B cell (primary cell): ENCODE data around the gene KCNJ6. TPM values are rescaled to one million over a fixed set of nuclear protein-coding genes. Genes with fewer than 3 reads are reported as not detected.

Experiments
- ATAC-seq: fragments of 200-7000 bp; cut with Tn5 transposase; one replicate; pipeline ENCODE4 v1.10.0; 2021; ENCODE audit warnings: low read depth, mild to moderate bottlenecking, moderate number of reproducible peaks, moderate library complexity
- CTCF ChIA-PET: fragments of 350-600 bp; sonication (Branson Sonifier 250); formaldehyde crosslinking; loops from one replicate; lab custom pipeline; 2021; ENCODE audit warnings: antibody characterized with exemption, inconsistent platforms; lab: Charles Lee
- POLR2A ChIA-PET: fragments of 350-600 bp; sonication (Branson Sonifier 250); formaldehyde crosslinking; loops from one replicate; lab custom pipeline; 2021; ENCODE audit warnings: antibody characterized with exemption; lab: Charles Lee
- DNase-seq: peaks from one replicate; pipeline ENCODE4 v3.0.0; 2013
- H2AFZ ChIP-seq: 2 replicates; pipeline ENCODE4 v1.6.1; 2012; ENCODE audit warnings: mild to moderate bottlenecking, low read depth, low read length; ENCODE audit not compliant: insufficient read depth, poor library complexity, severe bottlenecking
- H3K27ac ChIP-seq, 2 donors: 1 replicate in 1 of 2; 2 replicates in 1 of 2; pipeline ENCODE4 v1.5.1; 2012 to 2013; ENCODE audit warnings: low read length in 2 of 2, mild to moderate bottlenecking in 2 of 2, moderate library complexity in 1 of 2
- H3K27me3 ChIP-seq, 4 experiments: fragments of 200-600 bp in 1 of 4; sonication (generic) in 1 of 4; replicated peaks in 1 of 4; 1 replicate in 2 of 4; 2 replicates in 2 of 4; pipeline versions ENCODE4 v1.6.1 to v1.7.0; 2013 to 2016; ENCODE audit warnings: low read length in 3 of 4, mild to moderate bottlenecking in 2 of 4, mixed read lengths in 1 of 4, moderate library complexity in 1 of 4; ENCODE audit not compliant: insufficient read depth in 4 of 4, control insufficient read depth in 3 of 4; ENCODE audit errors: control extremely low read depth in 1 of 4
- H3K36me3 ChIP-seq, 2 experiments: replicated peaks in 1 of 2; 1 replicate in 1 of 2; 2 replicates in 1 of 2; pipeline versions ENCODE4 v1.6.1 to v1.7.1; 2013; ENCODE audit warnings: low read length in 1 of 2; ENCODE audit not compliant: insufficient read depth in 2 of 2, control insufficient read depth in 1 of 2; ENCODE audit errors: control extremely low read depth in 1 of 2, extremely low read depth in 1 of 2
- H3K4me1 ChIP-seq, 2 donors: fragments of 200-600 bp in 1 of 2; sonication (generic) in 1 of 2; 1 replicate in 1 of 2; 2 replicates in 1 of 2; pipeline versions ENCODE4 v1.5.1 to v1.6.1; 2013 to 2017; ENCODE audit warnings: low read length in 2 of 2; ENCODE audit not compliant: control insufficient read depth in 2 of 2, insufficient read depth in 2 of 2
- H3K4me2 ChIP-seq: replicated peaks from 2 replicates; pipeline ENCODE3; 2012; ENCODE audit warnings: mild to moderate bottlenecking, low read depth, low read length; ENCODE audit not compliant: poor library complexity, severe bottlenecking
- H3K4me3 ChIP-seq, 5 experiments: fragments of 200-600 bp in 1 of 5; sonication (generic) in 1 of 5; 1 replicate in 3 of 5; 2 replicates in 2 of 5; pipeline versions ENCODE4 v1.5.1 to v1.7.0; 2011 to 2016; ENCODE audit warnings: low read length in 4 of 5, mild to moderate bottlenecking in 4 of 5, low read depth in 2 of 5, control low read depth in 1 of 5, moderate library complexity in 1 of 5; ENCODE audit not compliant: insufficient read depth in 1 of 5; ENCODE audit errors: control extremely low read depth in 1 of 5, extremely low read depth in 1 of 5
- H3K79me2 ChIP-seq: fragments of 200-600 bp; sonication (generic); one replicate; pipeline ENCODE4 v1.6.0; 2016; ENCODE audit warnings: low read length; ENCODE audit not compliant: control insufficient read depth, insufficient read depth
- H3K9ac ChIP-seq: fragments of 200-600 bp; sonication (generic); 2 replicates; pipeline ENCODE4 v1.6.1; 2017; ENCODE audit warnings: mild to moderate bottlenecking, low read length, moderate library complexity
- H3K9me3 ChIP-seq, 3 donors: one replicate each; pipeline versions ENCODE4 v1.6.1 to v1.7.1; 2013; ENCODE audit warnings: low read length in 2 of 3; ENCODE audit not compliant: control insufficient read depth in 2 of 3, insufficient read depth in 1 of 3; ENCODE audit errors: control extremely low read depth in 1 of 3
- H4K20me1 ChIP-seq: 2 replicates; pipeline ENCODE4 v1.6.0; 2012; ENCODE audit warnings: mild to moderate bottlenecking, low read length; ENCODE audit not compliant: insufficient read depth, control insufficient read depth, poor library complexity, severe bottlenecking
- H3K27ac Mint-ChIP-seq: one replicate; pipeline ENCODE4 v1.8.0; 2021; ENCODE audit warnings: mixed read lengths
- H3K27me3 Mint-ChIP-seq: one replicate; pipeline ENCODE4 v1.8.0; 2021; ENCODE audit warnings: mixed read lengths
- H3K4me1 Mint-ChIP-seq: one replicate; pipeline ENCODE4 v1.8.0; 2021; ENCODE audit warnings: mixed read lengths
- H3K4me3 Mint-ChIP-seq: one replicate; pipeline ENCODE4 v1.8.0; 2021; ENCODE audit warnings: mixed read lengths
- H3K9me3 Mint-ChIP-seq: one replicate; pipeline ENCODE4 v1.8.0; 2022; ENCODE audit warnings: mixed read lengths; ENCODE audit not compliant: insufficient read depth
- CTCF ChIP-seq: fragments of 200-600 bp; IDR thresholded peaks from one replicate; pipeline ENCODE4 v1.8.0; 2022; ENCODE audit warnings: antibody characterized with exemption, mild to moderate bottlenecking
- EZH2 ChIP-seq: IDR thresholded peaks from 2 replicates; pipeline ENCODE4 v1.6.1; 2012; ENCODE audit warnings: borderline replicate concordance, low read depth, mild to moderate bottlenecking, moderate library complexity, low read length; ENCODE audit not compliant: insufficient read depth, poor library complexity, severe bottlenecking
- WGBS: methylation state at CpG from one replicate; pipeline ENCODE4 v1.1.5; 2013; ENCODE audit warnings: missing lambda C conversion rate; ENCODE audit not compliant: insufficient coverage; 5-methylcytosine and 5-hydroxymethylcytosine counted together
- intact Hi-C: fragments of 100-400 bp; cut with micrococcal nuclease; formaldehyde crosslinking; loops from one replicate; pipeline ENCODE4 v1.10.0; 2022
- polyA plus RNA-seq: library from polyadenylated mRNA; depleted of rRNA; stranded (reverse); fragments of >200 nt; gene quantifications from 2 replicates; pipeline ENCODE4 v1.2.3, GENCODE V29; 2012
- total RNA-seq, 2 donors: library from RNA; stranded (reverse); fragments of 120-200 nt in 1 of 2; gene quantifications; 1 replicate in 1 of 2; 2 replicates in 1 of 2; pipeline versions ENCODE4 v1.2.3 to v1.2.4, GENCODE V29; 2013 to 2022

KCNJ6 gene
- total and polyA plus RNA-seq, 2 donors (not counting 1 experiment from before 2014, with no cell fraction given): not detected

GRCh38 chr21:37770461-37770860 lies 145.8 kb downstream of the KCNJ6 start:
- Histone ChIP-seq H3K79me2 (no peaks in the 10 kb centered on the region), H3K27ac (no peak overlapping the region), H3K27me3 (no peaks in the 10 kb centered on the region), H3K36me3 (no peaks in the 10 kb centered on the region), H3K4me2 (no peak overlapping the region), H3K9ac (no peak overlapping the region), H3K4me1 (no peaks in the 10 kb centered on the region), H3K4me3 (no peak overlapping the region), H4K20me1 (no peaks in the 10 kb centered on the region), H3K9me3 (no peaks in the 10 kb centered on the region), H2AFZ (no peak overlapping the region)
- ATAC-seq (no peak), DNase-seq (no peak)
- TF ChIP-seq CTCF: no peak
- TF ChIP-seq EZH2: no peak
- intact Hi-C loops: no loop called here
- ChIA-PET POLR2A (no interaction called here), CTCF (no interaction called here)
- WGBS: no CpG with 5 or more reads among the region's 2 CpGs
- no peaks in the 10 kb centered on the region for H3K9me3 Mint-ChIP-seq
- no peaks in the 10 kb centered on the region for H3K4me1 Mint-ChIP-seq
- H3K4me3 Mint-ChIP-seq: no peak overlapping the region
- no peak overlapping the region for H3K27ac Mint-ChIP-seq
- H3K27me3 Mint-ChIP-seq: no peaks in the 10 kb centered on the region

- Mint-ChIP-seq H3K27me3 (no peaks in the 10 kb centered on the region), H3K4me3 (no peak overlapping the region), H3K9me3 (no peaks in the 10 kb centered on the region), H3K27ac (no peak overlapping the region), H3K4me1 (no peaks in the 10 kb centered on the region)
- DNase-seq (no peak), ATAC-seq (no peak)
- no peaks in the 10 kb centered on the region for H3K9me3 ChIP-seq
- H3K4me3 ChIP-seq: no peak overlapping the region
- H3K9ac ChIP-seq: no peak overlapping the region
- no peaks in the 10 kb centered on the region for H3K79me2 ChIP-seq
- intact Hi-C loops: no loop called here
- no peaks in the 10 kb centered on the region for H3K36me3 ChIP-seq
- CTCF ChIA-PET: no interaction called here
- H3K27ac ChIP-seq: no peak overlapping the region
- no peak overlapping the region for H2AFZ ChIP-seq
- no peaks in the 10 kb centered on the region for H3K4me1 ChIP-seq
- no peaks in the 10 kb centered on the region for H3K27me3 ChIP-seq
- TF ChIP-seq CTCF (no peak), EZH2 (no peak)
- WGBS: 0% methylated on average over 1 of the region's 1 CpG
- POLR2A ChIA-PET: no interaction called here
- no peak overlapping the region for H3K4me2 ChIP-seq
- H4K20me1 ChIP-seq: no peaks in the 10 kb centered on the region
These were observed 146.6 kb downstream of the KCNJ6 start for GRCh38 chr21:37769656-37770055.
